LNCaP clone FGC (cell line): Measurements from ENCODE around the gene KRT6C.

Source experiments
- DNase-seq: peaks from one replicate; pipeline ENCODE4 v3.0.0-alpha.2; 2011; ENCODE audit warnings: low read depth
- H3K4me3 ChIP-seq: 2 replicates; pipeline ENCODE4 v1.5.1; 2011; ENCODE audit warnings: mild to moderate bottlenecking, low read depth, low read length, control low read depth
- TF ChIP-seq, protein P1 (sequence below): IDR thresholded peaks from 2 replicates; pipeline ENCODE4 v1.5.1; 2012; ENCODE audit warnings: mild to moderate bottlenecking; ENCODE audit not compliant: control insufficient read depth, insufficient read depth; ENCODE audit errors: extremely low read depth

Gene KRT6C

DNA sequence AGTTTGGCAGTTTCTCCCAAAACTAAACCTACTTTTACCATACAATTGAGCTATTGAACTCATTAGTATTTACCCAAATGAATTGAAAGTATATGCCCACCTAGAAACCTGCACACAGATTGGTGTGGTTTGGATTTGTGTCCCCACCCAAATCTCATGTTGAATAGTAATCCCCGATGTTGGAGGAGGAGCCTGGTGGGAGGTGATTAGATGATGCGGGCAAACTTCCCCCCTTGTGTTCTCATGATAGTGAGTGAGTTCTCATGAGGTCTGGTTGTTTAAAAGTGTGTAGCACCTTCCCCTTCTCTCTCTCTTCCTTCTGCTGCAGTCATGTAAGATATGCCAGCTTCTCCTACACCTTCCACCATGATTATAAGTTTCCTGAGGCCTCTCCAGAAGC is 4.0 kb upstream of the KRT6C start:
- H3K4me3 ChIP-seq, result no peak overlapping the region
- TF ChIP-seq, protein P1, sequence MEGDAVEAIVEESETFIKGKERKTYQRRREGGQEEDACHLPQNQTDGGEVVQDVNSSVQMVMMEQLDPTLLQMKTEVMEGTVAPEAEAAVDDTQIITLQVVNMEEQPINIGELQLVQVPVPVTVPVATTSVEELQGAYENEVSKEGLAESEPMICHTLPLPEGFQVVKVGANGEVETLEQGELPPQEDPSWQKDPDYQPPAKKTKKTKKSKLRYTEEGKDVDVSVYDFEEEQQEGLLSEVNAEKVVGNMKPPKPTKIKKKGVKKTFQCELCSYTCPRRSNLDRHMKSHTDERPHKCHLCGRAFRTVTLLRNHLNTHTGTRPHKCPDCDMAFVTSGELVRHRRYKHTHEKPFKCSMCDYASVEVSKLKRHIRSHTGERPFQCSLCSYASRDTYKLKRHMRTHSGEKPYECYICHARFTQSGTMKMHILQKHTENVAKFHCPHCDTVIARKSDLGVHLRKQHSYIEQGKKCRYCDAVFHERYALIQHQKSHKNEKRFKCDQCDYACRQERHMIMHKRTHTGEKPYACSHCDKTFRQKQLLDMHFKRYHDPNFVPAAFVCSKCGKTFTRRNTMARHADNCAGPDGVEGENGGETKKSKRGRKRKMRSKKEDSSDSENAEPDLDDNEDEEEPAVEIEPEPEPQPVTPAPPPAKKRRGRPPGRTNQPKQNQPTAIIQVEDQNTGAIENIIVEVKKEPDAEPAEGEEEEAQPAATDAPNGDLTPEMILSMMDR, result no peak
- no peak for DNase-seq

DNA sequence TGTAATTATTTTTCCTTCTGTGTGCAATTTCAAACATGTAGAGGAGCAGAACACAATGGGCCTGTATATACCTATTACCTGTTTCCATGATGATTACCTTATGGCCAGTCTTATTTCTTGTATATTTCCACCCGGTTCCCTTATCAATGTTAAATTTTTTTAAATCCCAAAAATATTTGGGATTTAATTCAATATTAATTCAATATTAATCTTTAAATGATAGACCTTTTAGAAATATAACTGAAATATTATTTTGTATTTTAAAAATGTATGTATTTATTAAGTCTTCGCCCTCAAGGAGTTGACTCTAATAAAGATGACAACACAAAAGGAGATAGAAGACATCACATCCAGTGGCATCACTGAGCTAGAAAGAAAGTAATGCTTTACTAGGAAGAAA is 607 bp upstream of the KRT6C start:
- DNase-seq, result no peak
- H3K4me3 ChIP-seq, result no peak overlapping the region
- TF ChIP-seq, protein P1, result no peak

DNA sequence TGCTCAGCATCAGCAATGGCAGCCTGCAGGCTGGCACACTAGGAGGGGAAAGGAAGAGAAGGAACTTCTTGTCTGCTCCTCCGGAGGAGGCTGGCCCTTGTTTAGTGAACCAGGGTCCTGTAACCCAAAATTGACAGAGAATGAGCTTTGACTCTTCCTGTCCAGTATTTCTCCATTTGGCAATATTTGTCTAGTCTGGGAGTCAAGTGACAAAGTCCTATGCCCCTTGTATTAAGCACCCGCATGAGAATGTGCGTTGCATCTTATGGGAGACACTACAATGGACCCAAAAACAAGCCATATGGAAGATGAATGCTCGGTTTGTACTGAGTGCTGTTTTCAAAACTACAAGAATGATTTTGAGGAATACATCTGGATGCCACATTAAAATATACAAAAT is 3.8 kb downstream of the KRT6C start:
- TF ChIP-seq, protein P1, result no peak
- H3K4me3 ChIP-seq, result no peak overlapping the region
- no peak for DNase-seq

DNA sequence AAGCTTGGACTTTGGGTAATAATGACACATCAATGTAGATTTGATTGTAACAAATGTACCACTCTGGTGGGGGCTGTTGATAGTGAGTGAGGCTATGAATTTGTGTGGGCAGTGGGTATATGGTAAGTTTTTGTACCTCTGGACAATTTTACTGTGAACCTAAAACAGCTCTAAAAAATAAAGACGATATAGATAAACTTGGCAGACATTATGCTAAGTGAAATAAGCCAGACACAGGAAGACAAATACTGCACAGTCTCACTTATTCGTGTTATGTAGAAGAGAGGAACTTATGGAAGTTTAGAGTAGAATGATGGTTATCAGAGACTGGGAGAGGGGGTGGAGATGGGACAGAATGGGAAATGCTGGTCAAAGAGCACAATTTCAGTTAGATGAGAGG is 8.7 kb downstream of the KRT6C start:
- TF ChIP-seq, protein P1, result no peak
- no peak overlapping the region for H3K4me3 ChIP-seq
- no peak for DNase-seq

DNA sequence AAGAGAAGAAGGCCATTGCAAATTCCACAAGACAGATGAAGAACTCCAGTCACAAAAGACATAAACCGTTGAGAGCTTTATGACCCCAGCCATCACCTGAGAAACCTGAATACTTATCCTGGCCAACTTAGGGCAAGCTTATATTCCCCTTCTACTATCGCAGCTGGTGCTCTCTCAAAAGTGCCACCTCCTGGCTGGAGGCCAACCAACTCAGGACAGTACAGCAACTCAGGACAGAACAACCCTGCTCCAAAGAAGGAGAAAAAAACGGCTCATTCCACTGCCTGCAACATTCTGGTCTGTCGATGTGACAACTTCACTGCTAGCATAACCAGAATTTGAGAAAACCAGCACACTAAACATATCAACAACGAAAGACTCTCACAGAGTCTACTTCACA is 11.9 kb downstream of the KRT6C start:
- TF ChIP-seq, protein P1, result no peak
- no peak overlapping the region for H3K4me3 ChIP-seq
- no peak for DNase-seq

DNA sequence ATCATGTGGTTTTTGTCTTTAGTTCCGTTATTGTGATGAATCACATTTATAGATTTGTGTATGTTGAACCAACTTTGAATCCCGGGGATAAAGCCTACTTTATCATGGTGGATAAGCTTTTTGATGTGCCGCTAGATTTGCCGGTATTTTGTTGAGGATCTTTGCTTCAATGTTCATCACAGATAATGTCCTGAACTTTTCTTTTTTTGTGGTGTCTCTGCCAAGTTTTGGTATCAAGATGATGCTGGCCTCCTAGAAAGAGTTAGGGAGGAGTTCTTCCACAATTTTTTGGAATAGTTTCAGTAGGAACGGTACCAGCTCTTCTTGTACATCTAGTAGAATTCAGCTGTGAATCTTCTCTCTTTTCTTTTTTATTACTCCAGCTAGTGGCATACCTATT is 14.7 kb downstream of the KRT6C start:
- no peak for DNase-seq
- TF ChIP-seq, protein P1, result no peak
- H3K4me3 ChIP-seq, result no peak overlapping the region

DNA sequence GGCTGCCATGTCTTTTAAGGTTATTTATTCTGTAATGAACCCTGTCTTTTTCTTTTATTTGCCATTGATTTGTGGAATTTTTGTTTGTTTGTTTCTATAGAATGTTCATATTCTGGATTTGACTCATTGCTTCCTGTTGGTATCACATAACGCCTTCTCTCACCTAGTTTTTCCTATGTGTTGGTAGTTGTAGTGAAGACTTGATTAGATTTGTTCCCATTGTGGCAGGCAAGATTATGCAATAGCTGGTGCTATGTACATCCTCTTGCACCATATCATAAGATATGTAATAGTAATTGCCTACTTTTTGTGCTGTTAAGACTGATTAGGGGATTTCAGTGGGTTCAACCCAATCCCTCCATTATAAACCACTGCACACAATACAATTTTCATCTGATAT is 17.8 kb downstream of the KRT6C start:
- no peak overlapping the region for H3K4me3 ChIP-seq
- TF ChIP-seq, protein P1, result no peak

More for the DNA sequence above, 17.8 kb downstream of the KRT6C start:
- DNase-seq, result no peak
